ENCODE data around the gene LAMC3.

The LAMC3 gene

GRCh38 chr9:131129183-131129582 lies 120.2 kb downstream of the LAMC3 start:
- Histone ChIP-seq H3K9me3 (no peaks in the 10 kb centered on the region), H3K4me3 (no peak overlapping the region), H3K27ac (no peak overlapping the region), H3K4me1 (peaks cover 0 to 22% (median 16%) of the 10 kb centered on the region in 4 donors), H3K27me3 (no peaks in the 10 kb centered on the region), H3K36me3 (peaks cover 65 to 70% (median 68%) of the 10 kb centered on the region in 3 donors)
- TF ChIP-seq CTCF (IDR thresholded peaks at IDR 0.05) = no peak
- DNase-seq = no peak
- intact Hi-C loops (cut with DNase I; ENCODE audit: low total_unique reads) = no loop called here

- TF ChIP-seq CTCF (IDR thresholded peaks at IDR 0.05) = no peak
- H3K9me3 ChIP-seq = no peaks in the 10 kb centered on the region
- intact Hi-C loops (cut with DNase I; ENCODE audit: low total_unique reads) = no loop called here
- peaks cover 85 to 94% (median 88%) of the 10 kb centered on the region in 3 donors for H3K36me3 ChIP-seq
- no peak overlapping the region for H3K27ac ChIP-seq
- H3K27me3 ChIP-seq = no peaks in the 10 kb centered on the region
- H3K4me1 ChIP-seq = no peaks in the 10 kb centered on the region
- H3K4me3 ChIP-seq = no peak overlapping the region
- DNase-seq = no peak
Observed at GRCh38 chr9:131138676-131139075, 129.7 kb downstream of the LAMC3 start.

DNA sequence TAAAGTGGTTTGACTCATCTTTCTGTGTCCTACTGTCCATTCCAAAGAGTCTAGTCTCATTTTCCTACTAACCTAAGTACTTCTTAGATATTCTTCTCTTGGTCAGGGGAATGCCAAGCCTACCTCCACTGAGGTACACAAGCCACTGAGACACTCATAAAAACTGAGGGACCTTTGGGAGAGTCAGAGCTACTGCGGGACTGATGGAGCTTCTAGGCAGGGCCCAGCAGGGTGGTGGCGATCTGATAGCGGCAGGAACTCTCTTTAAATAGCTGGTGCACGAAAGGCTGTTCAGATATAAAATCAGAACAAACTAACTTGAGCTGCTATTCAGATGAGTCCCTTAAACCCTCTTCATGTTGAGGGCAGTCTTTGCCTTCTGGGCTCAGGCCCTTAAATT lies 131.1 kb downstream of the LAMC3 start:
- Histone ChIP-seq H3K4me3 (no peak overlapping the region), H3K9me3 (no peaks in the 10 kb centered on the region), H3K27ac (no peak overlapping the region), H3K36me3 (peaks cover 82 to 94% (median 87%) of the 10 kb centered on the region in 3 donors), H3K4me1 (no peaks in the 10 kb centered on the region), H3K27me3 (no peaks in the 10 kb centered on the region)
- no peak for TF ChIP-seq CTCF (IDR thresholded peaks at IDR 0.05)
- DNase-seq = no peak
- intact Hi-C loops (cut with DNase I; ENCODE audit: low total_unique reads) = no loop called here

DNA sequence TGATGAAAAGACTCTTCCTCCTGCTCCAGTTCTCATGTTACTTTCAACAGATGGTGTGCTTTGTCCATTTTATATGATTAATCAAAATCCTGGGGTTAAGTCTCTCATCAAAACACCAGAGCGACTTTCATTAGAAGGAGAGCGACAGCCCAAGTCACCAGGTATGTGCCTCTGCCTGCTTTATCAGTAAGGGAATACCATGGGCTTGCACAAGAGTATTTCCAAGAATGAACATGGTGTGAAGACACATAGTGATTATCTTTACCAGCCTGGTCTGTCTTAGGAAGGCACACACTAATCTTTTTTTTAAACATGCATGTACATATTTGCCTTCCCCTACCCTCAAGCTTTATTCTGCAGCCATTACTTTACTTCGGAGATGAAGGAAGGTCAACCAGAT lies 131.6 kb downstream of the LAMC3 start:
- H3K4me1 ChIP-seq = no peaks in the 10 kb centered on the region
- H3K27ac ChIP-seq = no peak overlapping the region
- no peaks in the 10 kb centered on the region for H3K9me3 ChIP-seq
- intact Hi-C loops (cut with DNase I; ENCODE audit: low total_unique reads) = no loop called here
- DNase-seq = no peak
- peaks cover 82 to 94% (median 87%) of the 10 kb centered on the region in 3 donors for H3K36me3 ChIP-seq
- no peak overlapping the region for H3K4me3 ChIP-seq
- H3K27me3 ChIP-seq = no peaks in the 10 kb centered on the region
- no peak for TF ChIP-seq CTCF (IDR thresholded peaks at IDR 0.05)

DNA sequence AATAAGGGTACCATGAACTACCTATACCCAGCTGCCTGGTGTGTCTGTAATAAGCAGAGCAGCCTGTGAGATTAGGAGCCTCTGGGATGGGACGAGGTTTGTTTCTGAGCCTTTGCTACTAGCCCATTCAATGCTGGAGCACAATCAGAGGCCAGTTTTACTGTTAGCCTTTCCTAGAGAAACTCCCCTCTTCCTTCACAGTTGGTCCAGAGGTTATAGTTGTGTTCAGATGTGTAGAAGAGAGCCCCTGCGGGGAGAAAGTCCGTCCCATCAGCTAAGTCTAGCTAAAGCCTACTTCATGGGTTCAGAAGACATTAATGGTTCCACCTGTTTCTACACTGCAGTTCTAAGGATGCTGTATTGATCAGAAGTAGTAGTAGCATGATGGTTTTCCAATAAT lies 133.2 kb downstream of the LAMC3 start:
- no peaks in the 10 kb centered on the region for H3K9me3 ChIP-seq
- DNase-seq = no peak
- peaks cover 83 to 96% (median 87%) of the 10 kb centered on the region in 3 donors for H3K36me3 ChIP-seq
- no peaks in the 10 kb centered on the region for H3K4me1 ChIP-seq
- no peak for TF ChIP-seq CTCF (IDR thresholded peaks at IDR 0.05)
- intact Hi-C loops (cut with DNase I; ENCODE audit: low total_unique reads) = no loop called here
- H3K27me3 ChIP-seq = no peaks in the 10 kb centered on the region
- H3K4me3 ChIP-seq = no peak overlapping the region
- H3K27ac ChIP-seq = no peak overlapping the region

All from tibial artery (tissue), 4 donors.